Pancreas (tissue), 10 donors: Measurements from ENCODE around the gene TEPSIN. TPM values are rescaled to one million over a fixed set of nuclear protein-coding genes. Genes with fewer than 3 reads are reported as not detected.

Experiments used
- ATAC-seq, 4 donors: fragments of 200-7000 bp; cut with Tn5 transposase; one replicate each; pipeline versions ENCODE4 v1.8.0 to v1.9.1; 2020; ENCODE audit warnings: mild to moderate bottlenecking in 4 of 4, moderate library complexity in 4 of 4
- DNase-seq, 6 donors: peaks; one replicate each; pipeline ENCODE4 v3.0.0-alpha.2; 2020
- FAIRE-seq: peaks from 2 replicates; lab custom pipeline; 2012; peaks lifted over from hg19 to GRCh38; lab: Jason Lieb, UNC
- H3K27ac ChIP-seq, 4 donors: fragments of 200-600 bp; sonication (generic); 1 replicate in 3 of 4; 2 replicates in 1 of 4; pipeline versions ENCODE4 v1.5.0 to v1.8.0; 2020
- H3K27me3 ChIP-seq, 4 donors: fragments of 200-600 bp; one replicate each; pipeline ENCODE4 v1.8.0; 2021
- H3K36me3 ChIP-seq, 3 donors: fragments of 200-600 bp; sonication (generic) in 1 of 3; one replicate each; pipeline versions ENCODE4 v1.5.0 to v1.8.0; 2020 to 2021
- H3K4me1 ChIP-seq, 3 donors: fragments of 200-600 bp; one replicate each; pipeline ENCODE4 v1.8.0; 2021
- H3K4me3 ChIP-seq, 4 donors: fragments of 200-600 bp; sonication (generic) in 2 of 4; one replicate each; pipeline versions ENCODE4 v1.5.0 to v1.8.0; 2020 to 2021
- H3K9me3 ChIP-seq, 4 donors: fragments of 200-600 bp; one replicate each; pipeline ENCODE4 v1.8.0; 2021
- WGBS, 2 donors: extraction: QIAGEN DNeasy Blood & Tissue Kit; methylation state at CpG; one replicate each; pipeline ENCODE4 v1.1.7; 2013; 5-methylcytosine and 5-hydroxymethylcytosine counted together
- intact Hi-C, 3 donors: fragments of 100-400 bp; cut with DNase I; formaldehyde crosslinking; loops; one replicate each; pipeline versions ENCODE4 v1.11.1 to v1.14.2; 2022
- polyA plus RNA-seq, 2 donors: library from polyadenylated mRNA; stranded (reverse); fragments of 200-250 nt; gene quantifications; one replicate each; pipeline ENCODE4 v1.2.3, GENCODE V29; 2013
- total RNA-seq, 6 donors: library from RNA; stranded (reverse); fragmentation: NEBNext Ultra II Directional in 4 of 6; extraction: Animal tissue kit (Norgen Biotek cat#: 25700) in 4 of 6; gene quantifications; one replicate each; pipeline versions ENCODE4 v1.2.1 to v1.2.4, GENCODE V29; 2021 to 2023
- TF ChIP-seq, protein P1 (sequence below), 4 donors: fragments of 200-600 bp; sonication (generic) in 3 of 4; IDR thresholded peaks; one replicate each; pipeline versions ENCODE4 v1.5.0 to v1.8.0; 2021; ENCODE audit warnings: antibody characterized with exemption in 4 of 4
- donor health status: healthy with polysubstance abuse.
- donor health status: DM: no; HTN: no; CAD: no; lungs with moderate emphysema.
- donor health status: DM: no; HTN: no; CAD: no.
- donor health status: control.
- donor health status: control.
- donor health status: Bipolar disorder and iron deficiency.
- donor health status: DM: yes; HTN: yes; CAD: no.
- donor health status: DM: no; HTN: no; CAD: no.
- donor health status: DM: no; HTN: no; CAD: no.
- donor health status: DM: yes; HTN: yes; CAD: no.

TEPSIN gene
- total and polyA plus RNA-seq, 8 donors = 13.8 to 98.5 (median 18.9) TPM

DNA sequence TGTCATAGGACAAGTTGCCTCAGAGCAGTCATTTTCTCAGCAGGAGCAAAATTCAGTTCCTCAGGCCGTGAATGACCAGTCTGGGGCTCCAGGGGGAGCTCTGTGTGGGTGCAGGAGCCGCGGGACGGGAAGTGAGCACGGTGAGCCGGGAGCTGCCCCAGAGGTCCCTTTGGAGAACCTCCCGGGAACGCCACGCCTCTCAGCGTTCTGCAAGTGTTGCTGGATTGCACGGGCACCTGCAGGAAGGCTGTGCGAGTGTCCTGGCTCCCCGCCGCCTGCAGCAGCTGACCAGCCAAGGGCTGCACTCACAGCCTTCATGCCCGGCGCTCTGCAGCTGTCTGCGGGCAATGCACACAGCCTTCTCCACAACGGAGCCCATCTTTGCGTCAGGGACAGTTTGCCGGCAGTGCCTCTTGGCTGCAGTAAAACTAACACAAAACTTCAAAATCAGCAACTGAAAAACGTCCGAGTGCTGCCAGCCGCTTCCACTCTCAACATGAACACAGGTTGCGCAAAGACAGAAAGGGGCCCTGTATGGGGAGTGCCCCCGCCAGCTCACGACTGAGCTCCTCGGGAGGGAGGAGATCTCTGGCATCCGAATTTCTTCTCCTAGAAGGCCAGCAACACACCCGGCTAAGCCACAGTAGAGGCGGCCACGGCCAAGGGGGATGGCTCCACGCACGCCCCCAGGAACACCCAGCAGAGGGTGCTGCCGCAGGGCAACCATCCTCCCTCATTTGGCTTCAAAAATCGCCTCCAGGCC, 16.3 kb upstream of the TEPSIN start:
- Histone ChIP-seq H3K27ac (peak overlapping the region in 1 of 4 donors; percentile 10), H3K4me1 (no peaks in the 10 kb centered on the region), H3K27me3 (no peaks in the 10 kb centered on the region), H3K36me3 (peaks cover 3 to 49% (median 23%) of the 10 kb centered on the region in 3 donors), H3K9me3 (no peaks in the 10 kb centered on the region), H3K4me3 (no peak overlapping the region)
- peak; percentile 76 to 88 (median 81) for DNase-seq
- 49 to 50% methylated on average over 35 of the region's 35 CpGs for WGBS, 2 donors
- FAIRE-seq = no peak
- intact Hi-C loops = loop anchor here in 2 of 3 donors (5.0 to 10.0 kb wide), 3 partner anchors 227 to 350 kb away; no protein-coding TSS in a partner anchor
- TF ChIP-seq, protein P1, sequence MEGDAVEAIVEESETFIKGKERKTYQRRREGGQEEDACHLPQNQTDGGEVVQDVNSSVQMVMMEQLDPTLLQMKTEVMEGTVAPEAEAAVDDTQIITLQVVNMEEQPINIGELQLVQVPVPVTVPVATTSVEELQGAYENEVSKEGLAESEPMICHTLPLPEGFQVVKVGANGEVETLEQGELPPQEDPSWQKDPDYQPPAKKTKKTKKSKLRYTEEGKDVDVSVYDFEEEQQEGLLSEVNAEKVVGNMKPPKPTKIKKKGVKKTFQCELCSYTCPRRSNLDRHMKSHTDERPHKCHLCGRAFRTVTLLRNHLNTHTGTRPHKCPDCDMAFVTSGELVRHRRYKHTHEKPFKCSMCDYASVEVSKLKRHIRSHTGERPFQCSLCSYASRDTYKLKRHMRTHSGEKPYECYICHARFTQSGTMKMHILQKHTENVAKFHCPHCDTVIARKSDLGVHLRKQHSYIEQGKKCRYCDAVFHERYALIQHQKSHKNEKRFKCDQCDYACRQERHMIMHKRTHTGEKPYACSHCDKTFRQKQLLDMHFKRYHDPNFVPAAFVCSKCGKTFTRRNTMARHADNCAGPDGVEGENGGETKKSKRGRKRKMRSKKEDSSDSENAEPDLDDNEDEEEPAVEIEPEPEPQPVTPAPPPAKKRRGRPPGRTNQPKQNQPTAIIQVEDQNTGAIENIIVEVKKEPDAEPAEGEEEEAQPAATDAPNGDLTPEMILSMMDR (IDR thresholded peaks at IDR 0.05) = no peak
- peak; percentile 62 to 86 (median 74) for ATAC-seq

DNA sequence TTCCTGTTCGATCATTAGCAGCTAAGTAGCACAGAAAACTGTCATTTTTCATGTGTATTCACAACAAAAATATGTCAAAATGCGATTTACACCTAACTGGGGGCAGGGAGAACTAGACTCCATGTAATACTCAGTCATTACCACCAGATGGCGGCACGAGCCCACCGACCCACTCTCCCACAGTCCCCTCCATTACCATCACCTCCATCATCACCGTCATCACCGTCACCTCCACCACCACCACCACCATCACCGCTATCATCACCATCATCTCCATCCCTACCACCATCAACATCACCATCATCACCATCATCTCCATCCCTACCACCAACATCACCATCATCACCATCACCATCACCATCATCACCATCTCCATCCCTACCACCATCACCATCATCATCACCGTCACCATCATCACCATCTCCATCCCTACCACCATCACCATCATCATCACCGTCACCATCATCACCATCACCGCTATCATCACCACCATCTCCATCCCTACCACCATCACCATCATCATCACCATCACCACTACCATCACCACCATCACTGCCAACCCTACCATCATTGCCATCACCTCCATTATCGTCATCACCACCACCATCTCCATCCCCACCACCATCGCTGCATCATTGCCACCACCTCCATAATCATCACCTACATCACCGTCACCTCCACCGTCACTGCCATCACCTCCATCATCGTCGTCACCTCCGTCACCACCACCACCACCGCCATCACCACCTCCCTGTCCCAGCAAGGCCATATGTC, 14.7 kb upstream of the TEPSIN start:
- ATAC-seq (peak; percentile 43 to 57 (median 44)), DNase-seq (peak in 2 of 6 donors; percentile 38 to 49), FAIRE-seq (no peak)
- no peak overlapping the region for H3K27ac ChIP-seq
- H3K4me1 ChIP-seq = no peaks in the 10 kb centered on the region
- no peaks in the 10 kb centered on the region for H3K27me3 ChIP-seq
- WGBS, 2 donors = 64 to 65% methylated on average over 19 of the region's 19 CpGs
- H3K36me3 ChIP-seq = peaks cover 3 to 41% (median 8%) of the 10 kb centered on the region in 3 donors
- intact Hi-C loops = loop anchor here in 2 of 3 donors (10.0 kb wide), 2 partner anchors 231 to 351 kb away; no protein-coding TSS in a partner anchor
- TF ChIP-seq, protein P1 (IDR thresholded peaks at IDR 0.05) = peak; percentile 27 to 57 (median 54)
- H3K4me3 ChIP-seq = no peak overlapping the region
- H3K9me3 ChIP-seq = no peaks in the 10 kb centered on the region

DNA sequence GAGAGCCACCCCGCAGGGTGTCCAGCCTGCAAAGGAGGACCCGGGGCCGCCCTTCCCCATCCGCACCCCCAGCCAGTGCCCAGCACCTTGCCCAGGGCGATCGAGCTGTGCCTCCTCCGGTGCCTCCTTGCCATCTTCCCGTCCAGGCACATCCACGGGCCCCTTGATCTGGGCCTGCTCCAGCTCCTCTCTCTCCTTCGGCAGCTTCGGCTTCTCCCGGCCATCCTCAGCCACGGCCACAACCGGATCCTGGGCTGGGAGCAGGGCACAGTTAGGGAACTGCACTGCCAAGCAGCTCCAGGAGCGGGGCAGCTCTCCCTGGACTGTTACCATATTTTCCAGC, 14.1 kb upstream of the TEPSIN start:
- FAIRE-seq (no peak), ATAC-seq (no peak), DNase-seq (peak in 2 of 6 donors; percentile 35 to 73)
- Histone ChIP-seq H3K4me3 (no peak overlapping the region), H3K9me3 (no peaks in the 10 kb centered on the region), H3K27me3 (no peaks in the 10 kb centered on the region), H3K36me3 (peaks cover 3 to 35% (median 8%) of the 10 kb centered on the region in 3 donors), H3K4me1 (no peaks in the 10 kb centered on the region), H3K27ac (no peak overlapping the region)
- WGBS, 2 donors = 76% methylated on average over 14 to 15 of the region's 15 CpGs
- TF ChIP-seq, protein P1 (IDR thresholded peaks at IDR 0.05) = no peak
- intact Hi-C loops = loop anchor here in 2 of 3 donors (10.0 kb wide), 2 partner anchors 232 to 352 kb away; no protein-coding TSS in a partner anchor

DNA sequence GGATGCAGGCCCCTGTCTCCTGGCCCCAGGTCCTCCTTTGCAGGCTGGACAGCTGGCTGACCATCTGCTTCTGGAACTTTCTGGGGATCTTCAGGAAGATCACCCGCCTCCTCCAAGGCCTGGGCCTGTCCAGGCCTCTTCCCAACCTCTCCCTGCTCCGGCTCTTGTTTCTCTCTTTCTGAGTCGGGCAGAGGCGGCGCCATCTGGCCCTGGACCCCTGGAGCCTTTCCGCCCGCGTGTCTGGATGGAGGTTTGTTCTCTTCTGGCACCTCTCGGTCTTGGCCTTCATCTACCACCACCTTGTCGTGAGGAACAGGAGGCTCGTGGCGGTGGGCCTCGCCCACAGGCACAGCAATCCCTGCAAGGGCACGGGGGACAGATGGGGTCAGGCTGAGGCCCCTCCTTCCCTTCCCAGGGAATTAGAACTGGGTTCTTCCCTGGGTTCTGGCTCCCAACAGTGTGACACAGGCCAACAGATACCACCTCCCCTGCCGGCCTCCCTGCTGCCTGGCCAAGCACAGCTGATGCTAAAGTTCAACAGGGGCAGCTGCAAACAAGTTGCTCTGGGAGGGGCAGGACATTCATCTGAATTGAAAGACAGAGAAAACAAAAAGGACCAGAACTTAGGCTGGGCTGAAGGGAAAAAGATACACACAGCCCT, 13.6 kb upstream of the TEPSIN start:
- no peaks in the 10 kb centered on the region for H3K4me1 ChIP-seq
- TF ChIP-seq, protein P1 (IDR thresholded peaks at IDR 0.05) = no peak
- no peak overlapping the region for H3K27ac ChIP-seq
- peaks cover 3 to 31% (median 8%) of the 10 kb centered on the region in 3 donors for H3K36me3 ChIP-seq
- DNase-seq = peak in 2 of 6 donors; percentile 22 to 64
- no peaks in the 10 kb centered on the region for H3K9me3 ChIP-seq
- intact Hi-C loops = loop anchor here in 2 of 3 donors (10.0 kb wide), 2 partner anchors 232 to 352 kb away; no protein-coding TSS in a partner anchor
- FAIRE-seq = no peak
- WGBS, 2 donors = 89 to 92% methylated on average over 14 to 15 of the region's 15 CpGs
- no peaks in the 10 kb centered on the region for H3K27me3 ChIP-seq
- no peak overlapping the region for H3K4me3 ChIP-seq
- no peak for ATAC-seq
